ENCODE data around the gene PRPF40A.

Gene PRPF40A

DNA sequence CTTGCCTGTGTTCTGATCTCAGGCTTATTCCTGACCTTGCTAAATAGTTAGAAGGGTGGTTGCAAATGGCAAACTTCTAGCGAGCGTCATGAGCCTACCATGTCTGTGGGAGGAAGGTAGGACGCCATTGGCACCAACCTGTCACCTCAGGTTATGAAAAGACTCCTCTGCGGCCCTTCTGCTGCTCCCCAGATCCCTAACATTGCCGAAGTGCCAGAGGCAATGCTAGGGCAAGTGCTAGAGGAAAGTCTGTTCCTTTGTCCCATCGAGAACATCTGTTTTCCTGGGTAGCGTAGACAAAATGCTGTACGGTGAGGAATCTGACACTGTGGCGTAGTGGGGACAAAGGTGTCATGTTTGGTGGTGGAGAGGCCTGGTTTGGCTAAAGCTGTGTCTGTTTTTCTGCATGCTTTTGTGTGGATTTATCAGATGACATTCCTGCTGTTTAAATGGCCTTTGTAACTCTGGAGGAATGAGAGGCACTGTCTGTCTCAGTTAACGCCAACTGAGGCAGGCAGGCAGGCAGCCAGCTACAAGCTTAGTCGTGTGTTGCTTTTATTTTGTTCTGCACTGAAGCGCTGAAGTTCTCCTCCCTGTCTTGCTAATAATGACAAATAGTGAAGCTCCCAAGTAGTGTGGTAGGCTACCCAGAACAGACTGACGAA, 94.1 kb downstream of the PRPF40A start:
- H3K4me3 ChIP-seq (ENCODE audit: low read depth in 1 of 2, low read length in 1 of 2): no peak overlapping the region
- no peaks in the 10 kb centered on the region for H3K9me3 ChIP-seq
- TF ChIP-seq, protein P1, sequence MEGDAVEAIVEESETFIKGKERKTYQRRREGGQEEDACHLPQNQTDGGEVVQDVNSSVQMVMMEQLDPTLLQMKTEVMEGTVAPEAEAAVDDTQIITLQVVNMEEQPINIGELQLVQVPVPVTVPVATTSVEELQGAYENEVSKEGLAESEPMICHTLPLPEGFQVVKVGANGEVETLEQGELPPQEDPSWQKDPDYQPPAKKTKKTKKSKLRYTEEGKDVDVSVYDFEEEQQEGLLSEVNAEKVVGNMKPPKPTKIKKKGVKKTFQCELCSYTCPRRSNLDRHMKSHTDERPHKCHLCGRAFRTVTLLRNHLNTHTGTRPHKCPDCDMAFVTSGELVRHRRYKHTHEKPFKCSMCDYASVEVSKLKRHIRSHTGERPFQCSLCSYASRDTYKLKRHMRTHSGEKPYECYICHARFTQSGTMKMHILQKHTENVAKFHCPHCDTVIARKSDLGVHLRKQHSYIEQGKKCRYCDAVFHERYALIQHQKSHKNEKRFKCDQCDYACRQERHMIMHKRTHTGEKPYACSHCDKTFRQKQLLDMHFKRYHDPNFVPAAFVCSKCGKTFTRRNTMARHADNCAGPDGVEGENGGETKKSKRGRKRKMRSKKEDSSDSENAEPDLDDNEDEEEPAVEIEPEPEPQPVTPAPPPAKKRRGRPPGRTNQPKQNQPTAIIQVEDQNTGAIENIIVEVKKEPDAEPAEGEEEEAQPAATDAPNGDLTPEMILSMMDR (IDR thresholded peaks at IDR 0.05): no peak
- peaks cover 0 to 4% of the 10 kb centered on the region in 2 experiments for H3K4me1 ChIP-seq (ENCODE audit: control insufficient read depth in 1 of 2, insufficient read depth in 1 of 2, low read depth in 1 of 2, low read length in 1 of 2)
- H3K36me3 ChIP-seq: no peaks in the 10 kb centered on the region
- no peaks in the 10 kb centered on the region for H3K27me3 ChIP-seq
- no peak overlapping the region for H3K27ac ChIP-seq

DNA sequence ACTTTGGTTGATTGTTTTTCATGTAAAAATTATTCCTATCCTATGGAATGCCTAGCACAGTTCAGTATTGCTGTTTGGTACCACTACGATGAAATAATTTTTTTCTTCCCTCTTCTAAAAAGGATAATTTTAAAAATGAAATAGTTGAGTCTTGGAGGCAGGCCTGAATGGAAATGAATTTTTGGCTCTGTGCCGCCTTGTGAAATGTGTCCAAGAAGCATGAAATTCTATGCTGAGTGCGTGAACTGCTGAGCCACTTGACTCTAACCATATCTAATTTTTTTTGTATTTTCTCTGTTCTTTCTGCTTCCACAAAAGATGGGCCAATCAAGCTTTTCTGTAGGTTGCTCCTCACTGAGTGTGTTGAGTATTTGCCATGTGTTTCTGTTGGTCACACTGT, 95.0 kb downstream of the PRPF40A start:
- H3K27ac ChIP-seq: no peak overlapping the region
- H3K4me1 ChIP-seq (ENCODE audit: control insufficient read depth in 1 of 2, insufficient read depth in 1 of 2, low read depth in 1 of 2, low read length in 1 of 2): peaks cover 0 to 4% of the 10 kb centered on the region in 2 experiments
- H3K36me3 ChIP-seq: no peaks in the 10 kb centered on the region
- no peaks in the 10 kb centered on the region for H3K9me3 ChIP-seq
- no peaks in the 10 kb centered on the region for H3K27me3 ChIP-seq
- TF ChIP-seq, protein P1 (IDR thresholded peaks at IDR 0.05): no peak
- no peak overlapping the region for H3K4me3 ChIP-seq (ENCODE audit: low read depth in 1 of 2, low read length in 1 of 2)

DNA sequence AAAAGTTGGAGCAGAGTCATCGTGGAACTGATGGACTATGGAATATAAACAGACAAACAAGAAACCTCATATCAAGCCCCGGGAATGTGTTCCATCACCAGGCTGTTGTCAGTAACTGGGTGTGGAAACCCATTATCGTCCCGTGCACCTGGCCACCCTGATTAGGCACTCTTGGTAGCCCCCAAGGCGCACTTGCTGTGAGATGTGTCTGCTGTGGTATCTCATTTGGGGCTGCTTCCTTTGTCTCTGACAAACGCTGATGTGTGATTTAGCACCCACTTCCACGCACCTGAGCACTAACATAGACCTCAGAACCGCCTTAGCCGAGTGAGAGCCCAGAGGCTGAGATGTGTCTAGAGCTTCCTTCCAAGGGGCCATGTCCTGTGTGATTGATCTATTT, 96.3 kb downstream of the PRPF40A start:
- H3K9me3 ChIP-seq: no peaks in the 10 kb centered on the region
- H3K4me1 ChIP-seq (ENCODE audit: control insufficient read depth in 1 of 2, insufficient read depth in 1 of 2, low read depth in 1 of 2, low read length in 1 of 2): peaks cover 0 to 4% of the 10 kb centered on the region in 2 experiments
- H3K4me3 ChIP-seq (ENCODE audit: low read depth in 1 of 2, low read length in 1 of 2): no peak overlapping the region
- H3K27ac ChIP-seq: no peak overlapping the region
- TF ChIP-seq, protein P1 (IDR thresholded peaks at IDR 0.05): no peak
- H3K36me3 ChIP-seq: no peaks in the 10 kb centered on the region
- no peaks in the 10 kb centered on the region for H3K27me3 ChIP-seq

DNA sequence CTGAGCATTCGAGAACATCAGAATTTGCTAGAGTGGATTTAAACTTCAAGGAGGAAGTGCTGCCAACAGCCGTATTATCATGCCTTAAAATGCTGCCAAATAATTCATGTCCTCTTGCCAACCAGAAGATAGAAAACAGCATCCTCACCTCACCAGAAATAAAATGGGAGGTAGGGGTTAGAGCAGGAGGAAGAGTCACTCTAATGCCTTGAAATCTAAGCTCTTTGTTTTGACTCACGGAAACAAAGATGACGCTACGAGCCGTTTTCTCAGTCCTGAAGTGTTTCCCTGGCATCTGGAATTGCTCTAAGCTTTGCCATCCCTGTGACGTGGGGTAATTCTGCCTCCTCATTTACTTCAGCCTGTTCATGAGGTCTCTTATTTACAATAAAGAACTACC, 97.1 kb downstream of the PRPF40A start:
- Histone ChIP-seq H3K4me3 (ENCODE audit: low read depth in 1 of 2, low read length in 1 of 2) (no peak overlapping the region), H3K27ac (no peak overlapping the region)

DNA sequence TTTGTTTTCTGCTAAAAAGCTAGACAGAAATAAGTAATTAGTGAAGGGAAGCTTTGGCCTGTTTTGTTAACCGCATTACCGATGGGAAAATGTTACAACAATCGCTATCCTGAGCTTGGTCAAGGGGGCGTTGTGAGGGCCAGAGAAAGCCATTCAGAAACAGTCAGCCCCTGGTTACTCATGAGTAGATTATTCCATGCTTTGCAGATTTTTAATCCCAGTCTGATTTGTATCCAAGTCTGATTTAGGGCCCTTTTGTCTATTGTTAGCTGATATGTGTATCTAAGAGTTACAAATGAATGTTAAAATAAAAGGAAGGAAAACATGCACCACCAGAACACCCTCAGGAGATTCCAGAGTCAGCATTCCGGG, 99.1 kb downstream of the PRPF40A start:
- Histone ChIP-seq H3K4me3 (ENCODE audit: low read depth in 1 of 2, low read length in 1 of 2) (no peak overlapping the region), H3K27me3 (no peaks in the 10 kb centered on the region), H3K36me3 (no peaks in the 10 kb centered on the region), H3K9me3 (no peaks in the 10 kb centered on the region), H3K27ac (no peak overlapping the region), H3K4me1 (ENCODE audit: control insufficient read depth in 1 of 2, insufficient read depth in 1 of 2, low read depth in 1 of 2, low read length in 1 of 2) (peaks cover 8 to 18% of the 10 kb centered on the region in 2 experiments)
- TF ChIP-seq, protein P1 (IDR thresholded peaks at IDR 0.05): no peak

More for the DNA sequence above, 97.1 kb downstream of the PRPF40A start:
- Histone ChIP-seq H3K9me3 (no peaks in the 10 kb centered on the region), H3K36me3 (no peaks in the 10 kb centered on the region), H3K4me1 (ENCODE audit: control insufficient read depth in 1 of 2, insufficient read depth in 1 of 2, low read depth in 1 of 2, low read length in 1 of 2) (peaks cover 0 to 4% of the 10 kb centered on the region in 2 experiments), H3K27me3 (no peaks in the 10 kb centered on the region)
- TF ChIP-seq, protein P1 (IDR thresholded peaks at IDR 0.05): no peak

Measured in neutrophil (primary cell).